GM12878 (cell line): ENCODE measurements around the gene AGBL1. TPM values are rescaled to one million over a fixed set of nuclear protein-coding genes. Genes with fewer than 3 reads are reported as not detected.

Experiments
- ATAC-seq: fragments of 200-7000 bp; cut with Tn5 transposase; 3 replicates; pipeline ENCODE4 v1.9.1; 2020; ENCODE audit warnings: mild to moderate bottlenecking, moderate library complexity
- BruUV-seq: library from RNA; stranded (reverse); fragments of 400-500 nt; replicated peaks from 2 replicates; lab custom pipeline; 2021; lab: Mats Ljungman, UMichigan
- CTCF ChIA-PET: fragments of 300-600 bp; sonication (Branson Sonifier 250); formaldehyde crosslinking; extraction: SDS; loops from one replicate; lab custom pipeline; 2021; ENCODE audit warnings: inconsistent platforms; lab: Yijun Ruan, JAX
- POLR2A ChIA-PET: fragments of 350-600 bp; formaldehyde crosslinking; extraction: SDS; loops from one replicate; lab custom pipeline; 2021; ENCODE audit warnings: inconsistent platforms; lab: Charles Lee
- RAD21 ChIA-PET: fragments of 300-600 bp; sonication (Branson Sonifier 250); formaldehyde crosslinking; loops from one replicate; lab custom pipeline; 2023; ENCODE audit warnings: antibody characterized with exemption; ENCODE audit not compliant: unreplicated experiment; lab: Charles Lee
- SMC1A ChIA-PET: fragments of 300-600 bp; sonication (Branson Sonifier 250); formaldehyde crosslinking; loops from one replicate; lab custom pipeline; 2023; ENCODE audit not compliant: unreplicated experiment, uncharacterized antibody; lab: Charles Lee
- DNase-seq: peaks from one replicate; pipeline ENCODE4 v3.0.0-alpha.2; 2011; ENCODE audit warnings: low read depth, low spot score
- FAIRE-seq: peaks from 3 replicates; lab custom pipeline; 2011; peaks lifted over from hg19 to GRCh38; lab: Jason Lieb, UNC
- H2AFZ ChIP-seq: 2 replicates; pipeline ENCODE4 v1.6.0; 2011; ENCODE audit warnings: low read depth, low read length, control low read depth; ENCODE audit not compliant: control insufficient read depth
- H3K27ac ChIP-seq: 2 replicates; pipeline ENCODE4 v1.5.1; 2011; ENCODE audit warnings: control low read depth; ENCODE audit not compliant: control insufficient read depth, insufficient read depth
- H3K27me3 ChIP-seq, 2 experiments: replicated peaks in 1 of 2; 2 replicates each; pipeline versions ENCODE4 v1.6.0 to v1.6.1; 2011; ENCODE audit warnings: low read length in 1 of 2; ENCODE audit not compliant: control insufficient read depth in 2 of 2, insufficient read depth in 2 of 2
- H3K36me3 ChIP-seq, 2 experiments: 2 replicates each; pipeline ENCODE4 v1.5.1; 2011; ENCODE audit warnings: low read length in 1 of 2; ENCODE audit not compliant: control insufficient read depth in 2 of 2, insufficient read depth in 2 of 2
- H3K4me1 ChIP-seq: 2 replicates; pipeline ENCODE4 v1.6.1; 2011; ENCODE audit warnings: mild to moderate bottlenecking, low read length, moderate library complexity, mixed read lengths; ENCODE audit not compliant: control insufficient read depth, insufficient read depth
- H3K4me2 ChIP-seq: 2 replicates; pipeline ENCODE4 v1.6.0; 2011; ENCODE audit warnings: control low read depth; ENCODE audit not compliant: control insufficient read depth, insufficient read depth
- H3K4me3 ChIP-seq: fragments of 200-600 bp; sonication (generic); 2 replicates; pipeline ENCODE4 v1.5.1; 2016
- H3K79me2 ChIP-seq: 2 replicates; pipeline ENCODE4 v1.6.0; 2011; ENCODE audit warnings: low read length; ENCODE audit not compliant: control insufficient read depth, insufficient read depth
- H3K9ac ChIP-seq: 2 replicates; pipeline ENCODE4 v1.8.0; 2011; ENCODE audit warnings: low read length, control low read depth, mixed read lengths; ENCODE audit not compliant: control insufficient read depth, insufficient read depth
- H3K9me3 ChIP-seq: replicated peaks from 3 replicates; pipeline ENCODE4 v1.5.1; 2011; ENCODE audit warnings: mild to moderate bottlenecking, low read length; ENCODE audit not compliant: control insufficient read depth, insufficient read depth
- H4K20me1 ChIP-seq: 2 replicates; pipeline ENCODE4 v1.6.0; 2011; ENCODE audit not compliant: control insufficient read depth, insufficient read depth
- ATF7 ChIP-seq: fragments of 450-650 bp; IDR thresholded peaks from 2 replicates; pipeline ENCODE4 v1.6.1; 2016; ENCODE audit warnings: low read depth, mild to moderate bottlenecking
- BACH1 ChIP-seq: fragments of 450-650 bp; IDR thresholded peaks from 2 replicates; pipeline ENCODE4 v1.6.1; 2017; ENCODE audit warnings: mild to moderate bottlenecking, borderline replicate concordance
- BHLHE40 ChIP-seq, 2 experiments: fragments of 450-650 bp in 1 of 2; IDR thresholded peaks; 2 replicates each; pipeline ENCODE4 v1.6.1; 2011 to 2017; ENCODE audit warnings: low read depth in 2 of 2, borderline replicate concordance in 1 of 2, improper control_type of control experiment in 1 of 2, low read length in 1 of 2, mild to moderate bottlenecking in 1 of 2
- CEBPB ChIP-seq, 2 experiments: fragments of 150-350 bp in 1 of 2; IDR thresholded peaks; 2 replicates each; pipeline ENCODE4 v1.6.1; 2012 to 2014; ENCODE audit warnings: low read depth in 2 of 2, low read length in 2 of 2, borderline replicate concordance in 1 of 2, inconsistent platforms in 1 of 2
- MXI1 ChIP-seq: fragments of 150-350 bp; IDR thresholded peaks from 2 replicates; pipeline ENCODE4 v1.6.1; 2011; ENCODE audit warnings: low read depth, mild to moderate bottlenecking, inconsistent platforms, low read length, improper control_type of control experiment
- POLR2A ChIP-seq: IDR thresholded peaks from 2 replicates; pipeline ENCODE4 v1.6.1; 2011; ENCODE audit warnings: low read depth, mild to moderate bottlenecking, low read length
- RCOR1 ChIP-seq: conservative IDR thresholded peaks from 2 replicates; pipeline ENCODE4 v1.6.1; 2012; ENCODE audit warnings: low read depth, low read length, improper control_type of control experiment
- STAT3 ChIP-seq: IDR thresholded peaks from 2 replicates; pipeline ENCODE4 v1.6.1; 2011; ENCODE audit warnings: low read depth, low read length, improper control_type of control experiment
- YBX1 ChIP-seq: fragments of 450-650 bp; IDR thresholded peaks from 2 replicates; pipeline ENCODE4 v1.6.1; 2016; ENCODE audit warnings: antibody characterized with exemption
- ZNF622 ChIP-seq: fragments of 450-650 bp; IDR thresholded peaks from 2 replicates; pipeline ENCODE4 v1.6.1; 2017; ENCODE audit warnings: mild to moderate bottlenecking, inconsistent platforms
- WGBS: methylation state at CpG from one replicate; pipeline ENCODE4 v1.1.6; 2016; ENCODE audit warnings: low lambda C conversion rate; ENCODE audit not compliant: insufficient replicate concordance, insufficient coverage; ENCODE audit errors: missing lambda C conversion rate; 5-methylcytosine and 5-hydroxymethylcytosine counted together
- in situ Hi-C: fragments of 300-500 bp; cut with MboI; formaldehyde crosslinking; loops from 9 replicates; pipeline ENCODE4 v1.14.3; 2018; ENCODE audit warnings: mixed read lengths
- intact Hi-C: fragments of 100-400 bp; cut with micrococcal nuclease; formaldehyde crosslinking; loops from one replicate; pipeline ENCODE4 v1.14.2; 2022; ENCODE audit not compliant: unreplicated experiment
- polyA plus RNA-seq, 11 experiments: library from polyadenylated mRNA; depleted of rRNA in 4 of 11; unstranded in 6 of 11; stranded (reverse) in 5 of 11; fragments of >200 nt; fragmentation: Nextera tagmentation in 4 of 11; fragmentation: Illumina TruSeq in 1 of 11; extraction: Ambion mirVana in 4 of 11; extraction: Trizol in 1 of 11; gene quantifications; 1 replicate in 1 of 11; 2 replicates in 10 of 11; pipeline versions ENCODE4 v1.2.1 to v1.2.3, GENCODE V29; 2011 to 2016; ENCODE audit warnings: inconsistent platforms in 2 of 11, missing spikeins in 2 of 11, low read depth in 1 of 11
- total RNA-seq, 4 experiments: library from RNA; depleted of rRNA in 3 of 4; stranded (reverse); fragments of >200 nt in 3 of 4; fragmentation: Illumina TruSeq in 1 of 4; extraction: Trizol in 1 of 4; gene quantifications; 2 replicates each; pipeline versions ENCODE4 v1.2.1 to v1.2.3, GENCODE V29; 2013 to 2021
- TF ChIP-seq, protein P1 (sequence below): fragments of 150-350 bp; IDR thresholded peaks from 2 replicates; pipeline ENCODE4 v1.6.1; 2016; ENCODE audit warnings: low read depth, low read length
- TF ChIP-seq, protein P2 (sequence below): fragments of 450-650 bp; formaldehyde crosslinking; IDR thresholded peaks from 2 replicates; pipeline ENCODE4 v1.5.0; 2022; ENCODE audit warnings: mild to moderate bottlenecking, missing genetic modification characterization

Gene AGBL1
- total and polyA plus RNA-seq, 10 of the 15 experiments (the other 5 are each of a cell fraction or from before 2014, with no cell fraction given) = not detected

DNA sequence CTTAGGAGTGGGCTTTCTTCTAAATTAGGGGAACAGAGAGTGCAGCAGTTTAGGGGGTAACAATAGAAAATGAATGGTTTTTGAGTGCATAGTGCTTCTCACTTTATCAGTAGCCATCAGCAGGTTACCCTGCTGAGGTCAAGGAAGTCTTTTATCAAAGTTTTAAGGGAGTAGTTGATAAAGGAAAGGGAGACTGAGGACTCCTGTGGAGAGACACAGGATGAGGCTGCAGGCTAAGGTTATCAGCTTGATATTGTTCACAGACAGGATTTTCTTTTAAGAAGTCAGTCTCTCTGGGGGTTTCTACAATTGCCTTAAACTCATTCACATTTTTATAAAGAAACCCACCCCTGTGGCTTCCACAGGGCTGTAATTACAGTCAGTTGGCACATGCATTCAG is 205.0 kb downstream of the AGBL1 start (continued):
- TF ChIP-seq CEBPB (IDR thresholded peaks at IDR 0.05; ENCODE audit: borderline replicate concordance in 1 of 2, low read depth in 2 of 2, low read length in 2 of 2) = no peak

DNA sequence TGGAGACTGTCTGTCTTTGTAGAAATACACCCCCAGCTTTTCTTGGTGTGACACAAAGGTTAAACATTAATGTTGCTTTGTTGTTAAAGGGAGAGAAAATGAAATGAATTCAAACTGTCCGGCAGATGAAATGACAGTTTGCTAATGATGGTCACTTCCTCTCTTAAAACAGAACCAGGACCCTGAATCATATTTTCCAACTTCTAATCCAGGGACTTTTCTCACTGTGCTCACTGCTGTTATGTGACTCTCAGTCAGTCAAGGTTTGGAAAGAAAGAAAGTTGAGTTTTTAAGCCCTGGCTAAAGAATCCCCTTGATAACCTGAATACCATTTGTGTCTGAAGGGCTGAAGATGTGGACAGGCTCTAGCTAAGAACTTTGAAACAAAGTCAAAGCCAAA is 215.8 kb downstream of the AGBL1 start:
- Histone ChIP-seq H3K4me2 (no peak overlapping the region), H4K20me1 (no peaks in the 10 kb centered on the region), H3K36me3 (no peaks in the 10 kb centered on the region), H3K27me3 (no peaks in the 10 kb centered on the region), H3K79me2 (no peaks in the 10 kb centered on the region), H3K9ac (no peak overlapping the region), H3K4me3 (no peak overlapping the region), H2AFZ (no peak overlapping the region), H3K27ac (no peak overlapping the region), H3K9me3 (no peaks in the 10 kb centered on the region), H3K4me1 (no peaks in the 10 kb centered on the region)
- ChIA-PET CTCF (interaction anchor here (0.6 kb wide), 2 partner anchors 28 to 493 kb away, joined by 3 to 6 read pairs; no protein-coding TSS in a partner anchor), SMC1A (no interaction called here), POLR2A (no interaction called here), RAD21 (no interaction called here)
- no TSS peak for BruUV-seq
- no peak for DNase-seq
- intact Hi-C loops (no loop called here), in situ Hi-C loops (no loop called here)
- TF ChIP-seq, protein P1, sequence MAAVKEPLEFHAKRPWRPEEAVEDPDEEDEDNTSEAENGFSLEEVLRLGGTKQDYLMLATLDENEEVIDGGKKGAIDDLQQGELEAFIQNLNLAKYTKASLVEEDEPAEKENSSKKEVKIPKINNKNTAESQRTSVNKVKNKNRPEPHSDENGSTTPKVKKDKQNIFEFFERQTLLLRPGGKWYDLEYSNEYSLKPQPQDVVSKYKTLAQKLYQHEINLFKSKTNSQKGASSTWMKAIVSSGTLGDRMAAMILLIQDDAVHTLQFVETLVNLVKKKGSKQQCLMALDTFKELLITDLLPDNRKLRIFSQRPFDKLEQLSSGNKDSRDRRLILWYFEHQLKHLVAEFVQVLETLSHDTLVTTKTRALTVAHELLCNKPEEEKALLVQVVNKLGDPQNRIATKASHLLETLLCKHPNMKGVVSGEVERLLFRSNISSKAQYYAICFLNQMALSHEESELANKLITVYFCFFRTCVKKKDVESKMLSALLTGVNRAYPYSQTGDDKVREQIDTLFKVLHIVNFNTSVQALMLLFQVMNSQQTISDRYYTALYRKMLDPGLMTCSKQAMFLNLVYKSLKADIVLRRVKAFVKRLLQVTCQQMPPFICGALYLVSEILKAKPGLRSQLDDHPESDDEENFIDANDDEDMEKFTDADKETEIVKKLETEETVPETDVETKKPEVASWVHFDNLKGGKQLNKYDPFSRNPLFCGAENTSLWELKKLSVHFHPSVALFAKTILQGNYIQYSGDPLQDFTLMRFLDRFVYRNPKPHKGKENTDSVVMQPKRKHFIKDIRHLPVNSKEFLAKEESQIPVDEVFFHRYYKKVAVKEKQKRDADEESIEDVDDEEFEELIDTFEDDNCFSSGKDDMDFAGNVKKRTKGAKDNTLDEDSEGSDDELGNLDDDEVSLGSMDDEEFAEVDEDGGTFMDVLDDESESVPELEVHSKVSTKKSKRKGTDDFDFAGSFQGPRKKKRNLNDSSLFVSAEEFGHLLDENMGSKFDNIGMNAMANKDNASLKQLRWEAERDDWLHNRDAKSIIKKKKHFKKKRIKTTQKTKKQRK = no peak
- TF ChIP-seq YBX1 (no peak), POLR2A (no peak), BACH1 (no peak), RCOR1 (no peak), BHLHE40 (IDR thresholded peaks at IDR 0.05; ENCODE audit: borderline replicate concordance in 1 of 2, low read depth in 2 of 2, low read length in 1 of 2) (no peak), ZNF622 (no peak), STAT3 (no peak), ATF7 (no peak), MXI1 (no peak)
- TF ChIP-seq, protein P2, sequence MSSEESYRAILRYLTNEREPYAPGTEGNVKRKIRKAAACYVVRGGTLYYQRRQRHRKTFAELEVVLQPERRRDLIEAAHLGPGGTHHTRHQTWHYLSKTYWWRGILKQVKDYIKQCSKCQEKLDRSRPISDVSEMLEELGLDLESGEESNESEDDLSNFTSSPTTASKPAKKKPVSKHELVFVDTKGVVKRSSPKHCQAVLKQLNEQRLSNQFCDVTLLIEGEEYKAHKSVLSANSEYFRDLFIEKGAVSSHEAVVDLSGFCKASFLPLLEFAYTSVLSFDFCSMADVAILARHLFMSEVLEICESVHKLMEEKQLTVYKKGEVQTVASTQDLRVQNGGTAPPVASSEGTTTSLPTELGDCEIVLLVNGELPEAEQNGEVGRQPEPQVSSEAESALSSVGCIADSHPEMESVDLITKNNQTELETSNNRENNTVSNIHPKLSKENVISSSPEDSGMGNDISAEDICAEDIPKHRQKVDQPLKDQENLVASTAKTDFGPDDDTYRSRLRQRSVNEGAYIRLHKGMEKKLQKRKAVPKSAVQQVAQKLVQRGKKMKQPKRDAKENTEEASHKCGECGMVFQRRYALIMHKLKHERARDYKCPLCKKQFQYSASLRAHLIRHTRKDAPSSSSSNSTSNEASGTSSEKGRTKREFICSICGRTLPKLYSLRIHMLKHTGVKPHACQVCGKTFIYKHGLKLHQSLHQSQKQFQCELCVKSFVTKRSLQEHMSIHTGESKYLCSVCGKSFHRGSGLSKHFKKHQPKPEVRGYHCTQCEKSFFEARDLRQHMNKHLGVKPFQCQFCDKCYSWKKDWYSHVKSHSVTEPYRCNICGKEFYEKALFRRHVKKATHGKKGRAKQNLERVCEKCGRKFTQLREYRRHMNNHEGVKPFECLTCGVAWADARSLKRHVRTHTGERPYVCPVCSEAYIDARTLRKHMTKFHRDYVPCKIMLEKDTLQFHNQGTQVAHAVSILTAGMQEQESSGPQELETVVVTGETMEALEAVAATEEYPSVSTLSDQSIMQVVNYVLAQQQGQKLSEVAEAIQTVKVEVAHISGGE (CRISPR knock-in tag) = no peak
- WGBS = 95% methylated on average over 1 of the region's 1 CpG
- no peak for ATAC-seq
- no peak for FAIRE-seq
